ENCODE results near the gene ATP5F1D.
"Not testable (repeated sequence)": the region's sequence is repeated elsewhere in the genome, so short reads cannot be mapped to it uniquely, and the experiment has no call there.

ATP5F1D gene

GRCh38 chr19:1241417-1242095 lies at the start of gene ATP5F1D:
Gene ATP5F1D (plus strand): TSS chr19:1241751. CDS start chr19:1241851, 100 bp downstream.
- intact Hi-C loops (cut with DNase I) = no loop called here
- DNase-seq = peak; percentile 92 to 99 (median 93)

DNA sequence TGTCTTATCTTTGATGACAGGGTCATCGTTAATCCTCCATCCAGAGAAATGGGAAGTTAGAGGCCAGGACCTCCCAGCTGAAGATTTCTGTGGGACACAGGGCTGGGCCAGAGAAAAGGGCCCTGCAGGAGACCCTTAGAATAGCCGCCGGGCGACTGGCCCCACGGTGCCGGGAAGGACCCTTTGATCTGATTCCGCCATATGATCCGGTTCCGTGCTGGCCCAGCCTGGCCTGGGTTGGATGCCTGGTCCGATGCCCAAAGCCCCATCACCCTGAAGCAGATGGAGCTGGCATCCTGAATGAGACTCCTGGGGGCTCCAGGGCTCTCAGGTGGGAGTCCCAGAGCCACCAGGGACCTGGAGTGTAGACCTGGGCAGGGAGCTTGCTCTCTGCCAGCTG lies 42.0 kb upstream of the ATP5F1D start:
- no peak for DNase-seq
- intact Hi-C loops (cut with DNase I) = no loop called here

GRCh38 chr19:1200614-1201013 lies 40.9 kb upstream of the ATP5F1D start:
- intact Hi-C loops (cut with DNase I); DNase-seq: not testable (repeated sequence)

DNA sequence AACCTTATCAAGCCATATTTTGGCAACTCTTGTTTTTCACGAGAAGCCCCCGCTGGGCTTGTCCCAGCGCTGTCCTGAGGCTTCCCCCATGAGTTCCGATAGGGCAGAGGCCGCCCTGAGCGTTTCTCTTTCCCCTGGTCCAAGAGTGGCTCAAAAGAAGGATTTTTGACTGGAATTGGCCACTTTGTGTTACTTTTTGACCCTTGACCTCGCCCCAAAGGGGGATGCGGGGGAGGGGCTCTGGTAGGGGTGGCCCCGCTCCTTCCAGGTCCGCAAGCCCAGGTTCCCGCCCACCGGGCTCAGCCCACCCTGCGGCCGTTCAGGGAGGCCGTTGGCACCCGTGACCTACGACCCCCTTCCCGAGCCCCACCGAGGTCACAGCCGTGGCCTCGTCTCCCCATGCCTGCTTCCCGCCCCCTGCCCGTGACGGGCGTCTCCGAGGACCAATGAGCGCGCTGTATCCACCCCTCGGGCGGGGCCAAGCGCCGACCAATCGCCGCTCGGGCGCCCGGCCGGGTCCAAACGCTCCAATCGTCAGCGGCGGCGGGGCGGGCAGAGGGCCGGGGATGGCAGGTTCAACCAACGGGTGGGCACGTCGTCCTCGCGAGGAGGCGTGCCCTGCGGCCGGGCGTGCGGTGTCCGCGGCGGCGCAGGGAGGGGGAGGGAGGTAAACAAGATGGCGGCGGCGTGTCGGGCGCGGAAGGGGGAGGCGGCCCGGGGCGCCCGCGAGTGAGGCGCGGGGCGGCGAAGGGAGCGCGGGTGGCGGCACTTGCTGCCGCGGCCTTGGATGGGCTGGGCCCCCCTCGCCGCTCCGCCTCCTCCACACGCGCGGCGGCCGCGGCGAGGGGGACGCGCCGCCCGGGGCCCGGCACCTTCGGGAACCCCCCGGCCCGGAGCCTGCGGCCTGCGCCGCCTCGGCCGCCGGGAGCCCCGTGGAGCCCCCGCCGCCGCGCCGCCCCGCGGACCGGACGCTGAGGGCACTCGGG lies 36.1 kb upstream of the ATP5F1D start, which contains the start of gene STK11:
Gene STK11 (plus strand): TSS at position 665 of the 986 bp plus-strand sequence. CDS start 1,136 bp downstream, outside the sequence.
- intact Hi-C loops (cut with DNase I) = no loop called here
- DNase-seq = peak; percentile 98 to 100 (median 99)

DNA sequence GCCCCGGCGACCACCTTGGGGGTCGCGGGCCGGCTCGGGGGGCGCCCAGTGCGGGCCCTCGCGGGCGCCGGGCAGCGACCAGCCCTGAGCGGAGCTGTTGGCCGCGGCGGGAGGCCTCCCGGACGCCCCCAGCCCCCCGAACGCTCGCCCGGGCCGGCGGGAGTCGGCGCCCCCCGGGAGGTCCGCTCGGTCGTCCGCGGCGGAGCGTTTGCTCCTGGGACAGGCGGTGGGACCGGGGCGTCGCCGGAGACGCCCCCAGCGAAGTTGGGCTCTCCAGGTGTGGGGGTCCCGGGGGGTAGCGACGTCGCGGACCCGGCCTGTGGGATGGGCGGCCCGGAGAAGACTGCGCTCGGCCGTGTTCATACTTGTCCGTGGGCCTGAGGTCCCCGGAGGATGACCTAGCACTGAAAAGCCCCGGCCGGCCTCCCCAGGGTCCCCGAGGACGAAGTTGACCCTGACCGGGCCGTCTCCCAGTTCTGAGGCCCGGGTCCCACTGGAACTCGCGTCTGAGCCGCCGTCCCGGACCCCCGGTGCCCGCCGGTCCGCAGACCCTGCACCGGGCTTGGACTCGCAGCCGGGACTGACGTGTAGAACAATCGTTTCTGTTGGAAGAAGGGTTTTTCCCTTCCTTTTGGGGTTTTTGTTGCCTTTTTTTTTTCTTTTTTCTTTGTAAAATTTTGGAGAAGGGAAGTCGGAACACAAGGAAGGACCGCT lies 35.2 kb upstream of the ATP5F1D start:
- no peak for DNase-seq
- intact Hi-C loops (cut with DNase I) = no loop called here

GRCh38 chr19:1206864-1207450 lies 34.6 kb upstream of the ATP5F1D start:
- intact Hi-C loops (cut with DNase I) = no loop called here
- no peak for DNase-seq

DNA sequence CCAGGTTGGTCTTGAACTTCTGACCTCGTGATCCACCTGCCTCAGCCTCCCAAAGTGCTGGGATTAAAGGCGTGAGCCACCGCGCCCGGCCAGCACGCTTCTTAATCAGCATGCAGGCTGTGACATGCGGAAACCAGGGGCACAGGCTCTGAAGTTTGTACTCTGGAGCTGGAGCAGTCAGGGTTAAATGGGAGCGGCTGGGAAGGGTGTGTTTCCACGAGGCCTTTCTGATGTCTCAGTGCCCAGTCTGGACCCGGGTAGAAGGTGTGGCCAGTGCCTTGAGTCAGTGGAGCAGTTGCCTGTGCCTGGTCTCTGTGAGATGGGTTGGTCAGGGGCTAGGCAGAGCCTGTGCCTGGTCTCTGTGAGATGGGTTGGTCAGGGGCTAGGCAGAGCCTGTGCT lies 32.7 kb upstream of the ATP5F1D start:
- DNase-seq; intact Hi-C loops (cut with DNase I): not testable (repeated sequence)

- DNase-seq = peak in 7 of 10 donors; percentile 54 to 94 (median 72)
- intact Hi-C loops (cut with DNase I) = no loop called here
Observed at GRCh38 chr19:1210227-1210538, 31.4 kb upstream of the ATP5F1D start.

- peak in 3 of 10 donors; percentile 86 to 95 (median 93) for DNase-seq
Observed at GRCh38 chr19:1211494-1212234, 29.9 kb upstream of the ATP5F1D start.

DNA sequence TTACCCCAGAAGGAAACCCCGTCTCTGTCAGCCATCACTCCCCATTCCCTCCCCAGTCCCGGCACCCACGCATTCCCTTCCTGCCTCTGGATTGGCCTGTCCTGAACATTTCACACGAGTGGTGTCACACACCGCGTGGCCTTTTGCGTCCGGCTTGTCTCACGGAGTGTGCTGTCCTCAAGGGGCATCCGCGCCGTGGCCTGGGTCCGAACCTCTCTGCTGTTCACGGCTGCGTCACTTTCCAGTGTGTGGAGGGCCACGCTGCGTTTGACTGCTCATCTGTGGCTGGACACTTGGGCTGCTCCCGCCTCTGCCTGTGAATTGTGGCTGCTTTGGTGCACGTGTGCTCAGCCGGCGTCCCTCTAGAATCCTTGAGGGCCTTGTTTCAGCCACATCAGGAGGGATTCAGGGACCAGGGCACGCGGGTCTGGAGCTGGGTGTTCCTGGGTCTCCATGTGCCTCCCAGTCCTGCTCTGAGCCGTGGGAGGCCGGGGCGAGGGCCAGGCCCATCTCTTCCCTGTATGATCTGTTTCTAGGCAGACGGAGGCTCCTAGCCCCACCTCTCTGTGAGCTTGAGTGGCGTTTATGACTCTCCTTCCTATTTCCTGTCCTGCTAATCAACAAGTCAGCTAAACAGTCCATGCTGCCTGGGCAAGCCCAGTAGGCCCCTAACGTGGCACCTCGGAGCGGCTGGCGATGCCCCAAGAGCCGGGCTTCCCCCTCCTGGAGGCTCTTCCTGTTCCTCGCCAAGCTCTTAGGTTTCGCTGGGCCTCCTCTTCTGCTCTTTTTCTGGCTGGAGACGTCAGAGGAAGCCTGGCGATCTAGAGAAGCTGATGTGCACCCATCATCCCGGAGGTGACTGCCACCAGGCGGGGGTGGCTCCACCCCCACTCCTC lies 27.9 kb upstream of the ATP5F1D start:
- intact Hi-C loops (cut with DNase I) = no loop called here
- DNase-seq = peak in 2 of 10 donors; percentile 78 to 85

More at GRCh38 chr19:1211494-1212234, 29.9 kb upstream of the ATP5F1D start:
- intact Hi-C loops (cut with DNase I) = no loop called here

DNA sequence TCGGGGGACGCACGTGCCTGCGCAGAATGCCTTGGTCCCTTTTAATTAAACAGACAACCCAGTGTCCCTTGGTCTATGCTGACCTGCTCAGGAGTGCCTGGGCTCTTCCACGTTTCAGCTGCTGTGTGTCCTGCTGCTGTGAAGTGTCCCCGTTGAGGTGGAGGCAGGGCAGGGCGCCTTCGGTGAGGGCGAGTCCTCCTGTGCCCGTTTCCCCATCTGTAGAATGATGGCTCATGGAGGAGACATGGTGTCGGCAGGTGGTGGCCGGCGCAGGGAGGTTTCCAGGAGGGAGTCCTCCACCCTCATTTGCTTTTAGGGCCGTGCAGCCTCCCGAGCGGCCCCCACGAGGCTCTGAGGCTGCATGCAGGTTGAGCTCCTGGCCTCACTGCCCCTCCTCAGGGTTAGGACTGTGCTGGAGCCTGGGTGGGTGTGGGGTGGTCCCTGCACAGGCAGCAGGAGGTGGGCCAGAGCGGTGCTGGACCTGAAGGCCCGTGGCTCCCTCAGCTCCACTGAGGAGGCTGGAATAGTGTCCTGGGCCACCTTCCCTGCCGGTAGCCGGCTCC lies 27.2 kb upstream of the ATP5F1D start:
- intact Hi-C loops (cut with DNase I) = no loop called here

GRCh38 chr19:1214862-1215731 lies 26.5 kb upstream of the ATP5F1D start:
- peak in 6 of 10 donors; percentile 47 to 93 (median 67) for DNase-seq
- intact Hi-C loops (cut with DNase I) = no loop called here

More for the DNA sequence above, 27.2 kb upstream of the ATP5F1D start:
- peak in 1 of 10 donors; percentile 7 for DNase-seq

DNA sequence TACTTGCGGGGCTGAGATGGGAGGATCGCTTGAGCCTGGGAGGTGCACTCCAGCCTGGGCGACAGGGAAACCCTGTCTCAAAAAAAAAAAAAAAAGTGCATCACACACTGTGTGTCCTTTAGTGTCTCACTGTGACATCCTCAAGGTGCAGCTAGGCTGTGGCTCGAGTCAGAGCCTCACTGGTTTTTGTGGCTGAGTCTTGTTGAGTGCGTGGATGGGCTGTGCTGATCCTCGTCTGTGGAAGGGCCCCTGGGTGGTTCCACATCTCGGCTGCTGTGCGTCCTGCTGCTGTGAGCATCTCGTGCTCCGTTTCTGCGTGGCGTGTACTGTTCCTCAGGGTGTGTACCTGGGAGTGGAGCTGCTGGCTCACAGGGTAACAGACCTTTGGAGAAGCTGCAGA lies 24.8 kb upstream of the ATP5F1D start:
- intact Hi-C loops (cut with DNase I) = no loop called here
- no peak for DNase-seq

GRCh38 chr19:1217366-1217765 lies 24.2 kb upstream of the ATP5F1D start:
- DNase-seq = no peak
- intact Hi-C loops (cut with DNase I) = no loop called here

GRCh38 chr19:1218751-1219567 lies 22.6 kb upstream of the ATP5F1D start:
- intact Hi-C loops (cut with DNase I) = no loop called here
- DNase-seq = no peak

DNA sequence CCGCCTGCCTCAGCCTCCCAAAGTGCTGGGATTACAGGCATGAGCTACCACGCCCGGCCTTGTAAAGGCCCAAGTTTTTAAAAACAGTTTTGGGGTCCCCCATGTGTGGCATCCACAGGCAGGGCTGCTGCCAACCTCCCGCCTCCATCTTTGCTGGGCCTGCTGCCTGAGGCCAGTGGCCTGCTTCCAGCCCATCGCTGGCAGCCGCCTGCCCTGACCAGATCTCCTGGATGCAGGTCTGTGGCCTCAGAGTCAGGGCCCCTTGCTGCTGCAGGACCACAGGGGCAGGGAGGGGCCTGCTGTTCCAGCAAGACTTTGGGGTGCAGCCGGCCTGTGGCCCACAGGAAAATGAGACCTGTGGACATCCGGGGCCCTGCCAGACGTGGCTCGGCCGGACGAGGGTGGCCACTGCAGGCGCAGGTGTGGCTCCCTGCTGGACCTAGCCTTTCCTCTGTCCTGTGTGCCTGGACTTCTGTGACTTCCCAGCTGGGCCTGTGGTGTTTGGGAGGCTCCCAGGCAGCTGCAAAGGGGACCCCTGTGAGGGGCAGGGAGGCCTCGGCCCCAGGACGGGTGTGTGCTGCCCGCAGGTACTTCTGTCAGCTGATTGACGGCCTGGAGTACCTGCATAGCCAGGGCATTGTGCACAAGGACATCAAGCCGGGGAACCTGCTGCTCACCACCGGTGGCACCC lies 21.6 kb upstream of the ATP5F1D start:
- intact Hi-C loops (cut with DNase I) = no loop called here
- DNase-seq = no peak

Measured in posterior cingulate gyrus (tissue), 11 donors.